Neural cell (in vitro differentiated cells): ENCODE results near the gene ZFC3H1. TPM values are rescaled to one million over a fixed set of nuclear protein-coding genes. Genes with fewer than 3 reads are reported as not detected.

Experiments used
- H2AFZ ChIP-seq: fragments of 200-600, 300-800 bp; sonication (generic), shearing (Covaris generic); 2 replicates; pipeline ENCODE4 v1.6.0; 2014; ENCODE audit warnings: low read depth, mild to moderate bottlenecking, antibody characterized with exemption, low read length, moderate library complexity
- H3F3A ChIP-seq: fragments of 200-600 bp; shearing (Covaris generic); 2 replicates; pipeline ENCODE4 v1.6.1; 2016; ENCODE audit warnings: mild to moderate bottlenecking, moderate library complexity, mixed read lengths, antibody characterized with exemption, low read length; ENCODE audit not compliant: insufficient read depth, poor library complexity, severe bottlenecking
- H3K27ac ChIP-seq: fragments of 200-600, 300-800 bp; sonication (generic), shearing (Covaris generic); 2 replicates; pipeline ENCODE4 v1.5.1; 2014; ENCODE audit warnings: mild to moderate bottlenecking, low read length, moderate library complexity
- H3K27me3 ChIP-seq: fragments of 300-800, 200-600 bp; sonication (generic), shearing (Covaris generic); 2 replicates; pipeline ENCODE4 v1.6.0; 2014; ENCODE audit warnings: mild to moderate bottlenecking, low read depth, low read length, moderate library complexity; ENCODE audit not compliant: insufficient read depth
- H3K36me3 ChIP-seq: fragments of 300-800, 200-600 bp; sonication (generic), shearing (Covaris generic); 2 replicates; pipeline ENCODE4 v1.5.1; 2014; ENCODE audit warnings: mild to moderate bottlenecking, antibody characterized with exemption, low read length, moderate library complexity; ENCODE audit not compliant: insufficient read depth
- H3K4me2 ChIP-seq: fragments of 300-800, 200-600 bp; sonication (generic), shearing (Covaris generic); 2 replicates; pipeline ENCODE4 v1.6.0; 2014; ENCODE audit warnings: mild to moderate bottlenecking, low read length
- H3K4me3 ChIP-seq: fragments of 300-800, 200-600 bp; sonication (generic), shearing (Covaris generic); 2 replicates; pipeline ENCODE4 v1.5.1; 2014; ENCODE audit warnings: mild to moderate bottlenecking, low read length, moderate library complexity
- H3K79me2 ChIP-seq: fragments of 200-600 bp; shearing (Covaris generic); replicated peaks from 2 replicates; pipeline ENCODE4 v1.6.0; 2014; ENCODE audit warnings: mild to moderate bottlenecking, low read length, moderate library complexity; ENCODE audit not compliant: insufficient read depth
- H3K9ac ChIP-seq: fragments of 300-800, 200-600 bp; sonication (generic), shearing (Covaris generic); 2 replicates; pipeline ENCODE4 v1.6.1; 2016; ENCODE audit warnings: mild to moderate bottlenecking, low read length, mixed read lengths
- H3K9me2 ChIP-seq: fragments of 200-600 bp; shearing (Covaris generic); 2 replicates; pipeline ENCODE4 v1.6.1; 2016; ENCODE audit warnings: mild to moderate bottlenecking, low read length, mixed read lengths; ENCODE audit not compliant: insufficient read depth
- H3K9me3 ChIP-seq: fragments of 200-600, 300-800 bp; sonication (generic), shearing (Covaris generic); 2 replicates; pipeline ENCODE4 v1.6.1; 2016; ENCODE audit warnings: mild to moderate bottlenecking, mixed run types, low read length, moderate library complexity, mixed read lengths
- H4K20me1 ChIP-seq: fragments of 200-600 bp; shearing (Covaris generic); 2 replicates; pipeline ENCODE4 v1.6.1; 2016; ENCODE audit warnings: mild to moderate bottlenecking, mixed run types; ENCODE audit not compliant: insufficient read depth
- EP300 ChIP-seq: fragments of 450-650 bp; conservative IDR thresholded peaks from 2 replicates; pipeline ENCODE4 v1.6.1; 2014; ENCODE audit warnings: antibody characterized with exemption, mild to moderate bottlenecking, moderate library complexity; ENCODE audit not compliant: poor library complexity, severe bottlenecking
- EZH2 ChIP-seq: fragments of 200-600, 300-800 bp; shearing (Covaris generic), sonication (generic); IDR thresholded peaks from 2 replicates; pipeline ENCODE4 v1.6.1; 2014; ENCODE audit warnings: antibody characterized with exemption, low read length, borderline replicate concordance, mild to moderate bottlenecking; ENCODE audit not compliant: insufficient read depth, poor library complexity, severe bottlenecking
- MXI1 ChIP-seq: fragments of 450-650 bp; conservative IDR thresholded peaks from 2 replicates; pipeline ENCODE4 v1.6.1; 2014; ENCODE audit warnings: antibody characterized with exemption, mild to moderate bottlenecking; ENCODE audit not compliant: poor library complexity, severe bottlenecking
- POLR2AphosphoS5 ChIP-seq: IDR thresholded peaks from 2 replicates; pipeline ENCODE4 v1.6.1; 2012
- RAD21 ChIP-seq: fragments of 450-650 bp; conservative IDR thresholded peaks from 2 replicates; pipeline ENCODE4 v1.6.1; 2014; ENCODE audit warnings: antibody characterized with exemption, mild to moderate bottlenecking, moderate library complexity
- REST ChIP-seq: IDR thresholded peaks from 2 replicates; pipeline ENCODE4 v1.6.1; 2012; ENCODE audit warnings: borderline replicate concordance
- SMC3 ChIP-seq: fragments of 450-650 bp; conservative IDR thresholded peaks from 2 replicates; pipeline ENCODE4 v1.6.1; 2014; ENCODE audit warnings: antibody characterized with exemption, mild to moderate bottlenecking, moderate library complexity; ENCODE audit not compliant: poor library complexity
- TAF1 ChIP-seq: IDR thresholded peaks from 2 replicates; pipeline ENCODE4 v1.6.1; 2012; ENCODE audit warnings: low read depth
- polyA plus RNA-seq: library from polyadenylated mRNA; depleted of rRNA; stranded (reverse); fragments of >200 nt; gene quantifications from 2 replicates; pipeline ENCODE4 v1.2.3, GENCODE V29; 2014
- TF ChIP-seq, protein P1 (sequence below): fragments of 450-650 bp; IDR thresholded peaks from 2 replicates; pipeline ENCODE4 v1.5.1; 2014; ENCODE audit warnings: antibody characterized with exemption, mild to moderate bottlenecking, moderate library complexity; ENCODE audit not compliant: poor library complexity, severe bottlenecking

ZFC3H1 gene
- polyA plus RNA-seq, 1 donor from 2014 or later = 45.5 TPM

DNA sequence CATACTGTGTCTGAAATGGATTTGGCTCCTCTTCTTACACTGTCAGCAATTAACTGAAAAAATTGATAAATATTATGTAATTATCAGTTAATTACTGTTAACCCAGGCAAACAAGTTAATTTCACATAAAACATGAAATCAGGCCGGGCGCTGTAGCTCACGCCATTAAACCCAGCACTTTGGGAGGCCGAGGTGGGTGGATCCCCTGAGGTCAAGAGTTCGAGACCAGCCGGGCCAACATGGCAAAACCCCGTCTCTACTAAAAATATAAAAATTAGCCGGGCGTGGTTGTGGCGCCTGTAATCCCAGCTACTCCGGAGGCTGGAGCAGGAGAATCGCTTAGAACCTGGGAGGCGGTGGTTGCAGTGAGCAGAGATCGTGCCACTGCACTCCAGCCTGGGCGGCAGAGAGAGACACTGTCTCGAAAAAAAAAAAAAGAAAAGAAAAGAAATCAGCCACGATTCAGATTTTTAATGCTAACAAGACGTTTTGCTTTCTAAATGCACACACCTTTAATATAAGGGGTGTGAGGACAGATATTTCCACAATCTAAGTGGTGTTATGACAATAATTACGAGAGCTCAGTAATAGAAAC, 21.8 kb upstream of the ZFC3H1 start:
- Histone ChIP-seq H2AFZ (peak overlapping the region; percentile 94), H3K9ac (peak overlapping the region; percentile 83), H3K36me3 (no peaks in the 10 kb centered on the region), H3K4me2 (peak overlapping the region; percentile 71), H3K27me3 (no peaks in the 10 kb centered on the region), H4K20me1 (no peaks in the 10 kb centered on the region), H3K9me3 (no peaks in the 10 kb centered on the region), H3K9me2 (no peaks in the 10 kb centered on the region), H3K79me2 (peaks cover 9% of the 10 kb centered on the region), H3K4me3 (peak overlapping the region; percentile 90), H3K27ac (peak overlapping the region; percentile 89), H3F3A (no peaks in the 10 kb centered on the region)
- no peak for TF ChIP-seq MXI1

DNA sequence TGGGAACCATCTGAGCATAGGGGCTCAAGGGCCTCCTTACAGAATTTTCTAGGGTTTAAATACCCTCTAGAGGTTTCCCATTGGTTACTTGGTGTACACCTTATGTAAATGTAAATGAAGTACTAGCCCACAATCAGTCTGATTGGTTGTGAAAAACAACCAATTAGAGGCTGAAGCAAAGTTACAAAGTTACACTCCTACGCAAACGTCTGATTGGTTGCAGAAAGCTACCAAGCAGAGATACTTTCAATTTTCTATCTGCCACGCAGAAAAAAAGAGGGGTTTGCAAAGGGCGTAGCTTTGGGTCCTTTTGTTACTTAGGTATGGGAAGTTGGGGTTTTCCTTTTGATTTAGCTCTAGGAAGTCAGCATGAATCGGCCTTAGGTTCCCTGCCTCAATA, 20.4 kb upstream of the ZFC3H1 start:
- no peak overlapping the region for H3K4me3 ChIP-seq
- H3K9me3 ChIP-seq = no peaks in the 10 kb centered on the region
- no peak overlapping the region for H3K4me2 ChIP-seq
- H4K20me1 ChIP-seq = no peaks in the 10 kb centered on the region
- no peaks in the 10 kb centered on the region for H3K27me3 ChIP-seq
- no peak overlapping the region for H3K9ac ChIP-seq
- TF ChIP-seq POLR2AphosphoS5 = no peak
- TF ChIP-seq REST = no peak
- TF ChIP-seq SMC3 = no peak
- TF ChIP-seq EP300 = no peak
- TF ChIP-seq EZH2 = no peak
- no peaks in the 10 kb centered on the region for H3K36me3 ChIP-seq
- H3K9me2 ChIP-seq = no peaks in the 10 kb centered on the region
- H3F3A ChIP-seq = no peaks in the 10 kb centered on the region
- H2AFZ ChIP-seq = no peak overlapping the region
- peaks cover 9% of the 10 kb centered on the region for H3K79me2 ChIP-seq
- H3K27ac ChIP-seq = no peak overlapping the region

GRCh38 chr12:71683633-71684032, 20.0 kb upstream of the ZFC3H1 start:
- H3K4me2 ChIP-seq = no peak overlapping the region
- H3K9me2 ChIP-seq = no peaks in the 10 kb centered on the region
- H4K20me1 ChIP-seq = no peaks in the 10 kb centered on the region
- TF ChIP-seq EP300 = no peak
- no peak for TF ChIP-seq TAF1
- TF ChIP-seq MXI1 = no peak
- no peak for TF ChIP-seq POLR2AphosphoS5
- no peak for TF ChIP-seq SMC3
- TF ChIP-seq RAD21 = no peak
- TF ChIP-seq, protein P1, sequence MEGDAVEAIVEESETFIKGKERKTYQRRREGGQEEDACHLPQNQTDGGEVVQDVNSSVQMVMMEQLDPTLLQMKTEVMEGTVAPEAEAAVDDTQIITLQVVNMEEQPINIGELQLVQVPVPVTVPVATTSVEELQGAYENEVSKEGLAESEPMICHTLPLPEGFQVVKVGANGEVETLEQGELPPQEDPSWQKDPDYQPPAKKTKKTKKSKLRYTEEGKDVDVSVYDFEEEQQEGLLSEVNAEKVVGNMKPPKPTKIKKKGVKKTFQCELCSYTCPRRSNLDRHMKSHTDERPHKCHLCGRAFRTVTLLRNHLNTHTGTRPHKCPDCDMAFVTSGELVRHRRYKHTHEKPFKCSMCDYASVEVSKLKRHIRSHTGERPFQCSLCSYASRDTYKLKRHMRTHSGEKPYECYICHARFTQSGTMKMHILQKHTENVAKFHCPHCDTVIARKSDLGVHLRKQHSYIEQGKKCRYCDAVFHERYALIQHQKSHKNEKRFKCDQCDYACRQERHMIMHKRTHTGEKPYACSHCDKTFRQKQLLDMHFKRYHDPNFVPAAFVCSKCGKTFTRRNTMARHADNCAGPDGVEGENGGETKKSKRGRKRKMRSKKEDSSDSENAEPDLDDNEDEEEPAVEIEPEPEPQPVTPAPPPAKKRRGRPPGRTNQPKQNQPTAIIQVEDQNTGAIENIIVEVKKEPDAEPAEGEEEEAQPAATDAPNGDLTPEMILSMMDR = no peak
- no peak for TF ChIP-seq EZH2
- TF ChIP-seq REST = no peak
- no peak overlapping the region for H3K27ac ChIP-seq
- H3K27me3 ChIP-seq = no peaks in the 10 kb centered on the region
- H3K79me2 ChIP-seq = peaks cover 5% of the 10 kb centered on the region
- no peak overlapping the region for H2AFZ ChIP-seq
- no peaks in the 10 kb centered on the region for H3F3A ChIP-seq
- H3K4me3 ChIP-seq = no peak overlapping the region
- H3K9me3 ChIP-seq = no peaks in the 10 kb centered on the region
- H3K36me3 ChIP-seq = no peaks in the 10 kb centered on the region
- no peak overlapping the region for H3K9ac ChIP-seq
